Gastrocnemius medialis (tissue), 4 donors: ENCODE data around the gene HSPA13.

Experiments
- POLR2A ChIP-seq, 2 donors: fragments of 450-650 bp; IDR thresholded peaks; one replicate each; pipeline ENCODE4 v1.6.1; 2017; ENCODE audit warnings: antibody characterized with exemption in 2 of 2, mild to moderate bottlenecking in 2 of 2, moderate library complexity in 2 of 2
- TF ChIP-seq, protein P1 (sequence below), 5 experiments: fragments of 450-650 bp in 3 of 5; fragments of 200-600 bp in 2 of 5; sonication (generic) in 2 of 5; IDR thresholded peaks in 4 of 5; conservative IDR thresholded peaks in 1 of 5; 1 replicate in 4 of 5; 2 replicates in 1 of 5; pipeline ENCODE4 v1.5.1; 2016 to 2019; ENCODE audit warnings: antibody characterized with exemption in 5 of 5, mild to moderate bottlenecking in 3 of 5, moderate library complexity in 3 of 5

DNA sequence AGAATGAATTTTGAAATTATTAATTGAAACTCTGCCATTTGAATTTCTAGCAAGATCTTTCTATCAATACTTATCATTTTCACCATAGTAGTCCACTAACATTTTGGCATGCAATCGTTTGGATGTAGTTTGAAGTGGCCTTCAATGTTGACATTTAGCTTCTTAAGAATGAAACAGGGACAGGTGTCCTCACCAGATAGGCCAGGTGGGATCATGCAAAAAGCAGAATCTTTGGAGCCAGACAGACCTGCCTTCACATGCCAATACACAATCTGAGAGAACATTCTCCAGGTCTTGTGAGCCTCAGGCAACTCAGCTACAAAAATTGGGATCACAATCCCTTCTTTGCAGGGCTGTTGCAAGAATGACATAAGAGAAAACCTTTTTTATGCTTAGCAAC lies 18.3 kb upstream of the HSPA13 start:
- TF ChIP-seq, protein P1, sequence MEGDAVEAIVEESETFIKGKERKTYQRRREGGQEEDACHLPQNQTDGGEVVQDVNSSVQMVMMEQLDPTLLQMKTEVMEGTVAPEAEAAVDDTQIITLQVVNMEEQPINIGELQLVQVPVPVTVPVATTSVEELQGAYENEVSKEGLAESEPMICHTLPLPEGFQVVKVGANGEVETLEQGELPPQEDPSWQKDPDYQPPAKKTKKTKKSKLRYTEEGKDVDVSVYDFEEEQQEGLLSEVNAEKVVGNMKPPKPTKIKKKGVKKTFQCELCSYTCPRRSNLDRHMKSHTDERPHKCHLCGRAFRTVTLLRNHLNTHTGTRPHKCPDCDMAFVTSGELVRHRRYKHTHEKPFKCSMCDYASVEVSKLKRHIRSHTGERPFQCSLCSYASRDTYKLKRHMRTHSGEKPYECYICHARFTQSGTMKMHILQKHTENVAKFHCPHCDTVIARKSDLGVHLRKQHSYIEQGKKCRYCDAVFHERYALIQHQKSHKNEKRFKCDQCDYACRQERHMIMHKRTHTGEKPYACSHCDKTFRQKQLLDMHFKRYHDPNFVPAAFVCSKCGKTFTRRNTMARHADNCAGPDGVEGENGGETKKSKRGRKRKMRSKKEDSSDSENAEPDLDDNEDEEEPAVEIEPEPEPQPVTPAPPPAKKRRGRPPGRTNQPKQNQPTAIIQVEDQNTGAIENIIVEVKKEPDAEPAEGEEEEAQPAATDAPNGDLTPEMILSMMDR (IDR thresholded peaks at IDR 0.05 in 4 of 5, conservative IDR thresholded peaks at IDR 0.05 in 1 of 5), result no peak
- TF ChIP-seq POLR2A (IDR thresholded peaks at IDR 0.05), result no peak
